KBM-7 (cell line): ENCODE data around the gene CHRNB4.
A peak's percentile ranks its signal among the peaks of the same experiment; 100 is the strongest.
"Not testable (repeated sequence)": the region's sequence is repeated elsewhere in the genome, so short reads cannot be mapped to it uniquely, and the experiment has no call there.

Experiments
- DNase-seq: peaks from one replicate; pipeline ENCODE4 v3.0.0-alpha.2; 2015
- in situ Hi-C: fragments of 300-500 bp; cut with MboI; formaldehyde crosslinking; loops from 2 replicates; pipeline ENCODE4 v1.14.3; 2020; ENCODE audit warnings: low sequenced_read_pairs, low pct_unique_long_range_greater_than_20kb, mixed read lengths

CHRNB4 gene

DNA sequence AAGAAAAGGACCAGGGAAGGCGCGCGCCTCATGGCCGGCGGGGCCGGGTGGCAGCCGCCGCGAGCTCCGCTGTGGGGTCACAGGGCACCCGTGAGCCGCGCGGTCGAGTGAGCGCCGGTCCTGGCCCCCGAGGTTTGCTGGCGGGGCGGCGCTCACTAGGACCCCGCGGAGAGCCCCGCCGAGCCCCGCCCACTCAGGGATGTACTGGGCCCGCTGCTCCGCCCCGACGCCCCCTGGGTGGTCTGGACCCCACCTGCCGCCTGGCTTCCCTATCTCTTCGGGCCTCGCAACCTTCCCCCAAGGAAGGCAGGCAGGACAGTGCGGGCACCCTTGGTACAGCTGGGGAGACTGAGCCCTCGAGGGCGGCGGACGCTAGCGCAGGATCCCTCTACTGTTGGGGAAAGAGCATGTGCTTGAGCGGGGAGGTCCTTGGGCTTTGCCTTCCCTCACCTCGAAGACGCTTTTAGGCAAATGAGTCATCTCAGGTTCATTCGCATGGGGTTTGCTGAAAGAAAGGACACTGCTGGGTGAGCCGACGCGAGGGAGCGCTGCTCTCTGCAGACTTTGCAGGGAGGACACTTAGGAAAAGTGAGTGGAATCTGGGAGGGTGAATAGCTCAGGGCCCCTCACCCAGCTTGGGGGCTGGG lies at the start of gene CHRNB4:
Gene CHRNB4, minus strand, starts transcription at position 109 of the 647 bp plus-strand sequence. Its CDS starts 77 bp downstream, at position 32.
- in situ Hi-C loops = no loop called here
- no peak for DNase-seq

DNA sequence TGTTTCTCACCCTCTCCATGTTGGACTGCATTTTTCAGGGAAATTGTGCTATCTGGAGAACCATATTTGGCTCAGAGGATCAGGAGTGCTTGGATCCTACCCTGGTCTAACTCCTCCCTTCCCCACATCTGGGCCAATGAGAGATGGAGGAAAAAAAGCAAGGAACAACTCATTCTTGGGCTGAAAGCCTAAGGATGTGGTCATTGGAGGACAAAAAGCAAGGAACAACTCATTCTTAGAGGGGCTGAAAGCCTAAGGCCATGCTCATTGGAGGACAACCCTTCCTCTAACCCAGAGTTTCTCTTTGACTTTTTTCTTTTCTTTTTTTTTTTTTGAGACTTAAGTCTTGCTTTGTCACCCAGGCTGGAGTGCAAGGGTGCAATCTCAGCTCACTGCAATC lies 48.6 kb upstream of the CHRNB4 start:
- no peak for DNase-seq
- in situ Hi-C loops = no loop called here

DNA sequence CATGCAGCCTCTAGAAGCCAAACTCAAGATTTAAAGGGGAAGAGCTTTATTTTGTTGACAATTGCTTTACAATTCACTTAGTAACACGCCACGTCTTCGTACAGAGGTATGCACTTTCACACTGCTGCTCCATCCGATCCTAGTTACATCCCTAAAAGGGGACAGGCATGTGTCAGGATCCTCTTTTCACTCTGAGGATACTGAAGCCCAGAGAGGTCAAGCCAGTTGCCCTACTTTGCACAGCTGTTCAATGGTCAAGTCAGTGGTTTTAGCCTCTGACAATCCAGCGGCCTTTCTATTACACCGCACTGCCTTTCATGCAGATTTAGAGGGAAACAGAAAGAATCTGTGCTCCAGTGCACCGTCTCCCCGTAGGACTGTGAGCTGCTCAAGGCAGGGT lies 44.9 kb upstream of the CHRNB4 start:
- no peak for DNase-seq
- in situ Hi-C loops = no loop called here

DNA sequence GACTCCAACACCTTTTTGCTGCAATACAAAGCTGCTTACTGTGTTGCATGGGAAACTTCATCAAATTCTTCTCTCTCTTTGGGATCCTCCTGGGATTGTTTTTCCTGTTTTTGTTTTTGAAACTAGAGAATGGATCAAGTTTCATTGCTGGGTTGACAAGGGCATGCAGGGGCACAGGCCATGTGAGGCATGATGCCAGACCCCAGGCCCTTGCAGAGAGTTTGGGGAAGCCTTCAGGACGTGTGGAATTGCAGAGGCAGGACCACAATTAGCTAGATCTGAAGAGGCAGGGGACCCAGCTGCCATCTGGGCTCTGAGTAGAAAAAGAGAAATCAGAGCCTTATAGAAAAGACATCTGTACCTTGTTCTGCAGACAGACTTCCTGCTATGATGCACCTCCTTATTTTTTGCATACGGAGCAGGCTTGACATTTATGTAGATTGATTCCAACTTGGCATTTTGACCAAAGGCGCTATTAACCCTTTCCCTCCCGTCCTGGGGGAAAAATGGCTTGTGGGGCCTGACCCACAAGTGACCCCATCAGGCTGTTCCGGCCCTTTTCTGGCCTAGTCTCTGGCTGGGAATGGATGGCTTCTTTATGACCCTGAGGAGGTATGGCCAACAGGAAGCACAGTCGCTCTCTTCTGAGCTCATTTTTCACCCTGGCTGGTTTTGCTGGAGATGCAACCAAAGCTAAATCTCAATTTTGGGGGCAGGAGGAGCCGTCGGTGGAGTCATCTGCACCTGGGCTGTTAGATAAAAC lies 44.3 kb upstream of the CHRNB4 start:
- no peak for DNase-seq
- in situ Hi-C loops = no loop called here

DNA sequence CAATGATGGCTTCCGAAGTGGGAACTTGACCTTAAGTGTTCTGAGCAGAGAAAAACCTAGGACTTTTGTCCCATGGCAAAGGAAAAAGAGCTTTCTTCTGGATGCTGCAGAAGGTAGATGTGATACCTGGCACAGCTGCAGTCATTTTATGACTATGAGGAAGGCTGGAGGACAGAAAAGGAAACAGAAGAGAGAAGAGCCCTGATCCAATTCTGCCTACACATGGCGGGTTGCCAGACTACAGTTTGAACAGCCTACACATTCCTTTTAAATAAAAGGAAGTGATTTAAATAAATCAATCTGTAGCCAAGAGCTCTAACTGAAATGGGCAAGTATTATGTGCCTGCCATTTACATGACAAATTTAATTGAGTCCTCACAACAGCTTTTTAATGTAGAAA lies 43.6 kb upstream of the CHRNB4 start:
- DNase-seq = peak; percentile 59
- in situ Hi-C loops = no loop called here

GRCh38 chr15:78683599-78683998 lies 42.6 kb upstream of the CHRNB4 start:
- DNase-seq, in situ Hi-C loops: not testable (repeated sequence)

DNA sequence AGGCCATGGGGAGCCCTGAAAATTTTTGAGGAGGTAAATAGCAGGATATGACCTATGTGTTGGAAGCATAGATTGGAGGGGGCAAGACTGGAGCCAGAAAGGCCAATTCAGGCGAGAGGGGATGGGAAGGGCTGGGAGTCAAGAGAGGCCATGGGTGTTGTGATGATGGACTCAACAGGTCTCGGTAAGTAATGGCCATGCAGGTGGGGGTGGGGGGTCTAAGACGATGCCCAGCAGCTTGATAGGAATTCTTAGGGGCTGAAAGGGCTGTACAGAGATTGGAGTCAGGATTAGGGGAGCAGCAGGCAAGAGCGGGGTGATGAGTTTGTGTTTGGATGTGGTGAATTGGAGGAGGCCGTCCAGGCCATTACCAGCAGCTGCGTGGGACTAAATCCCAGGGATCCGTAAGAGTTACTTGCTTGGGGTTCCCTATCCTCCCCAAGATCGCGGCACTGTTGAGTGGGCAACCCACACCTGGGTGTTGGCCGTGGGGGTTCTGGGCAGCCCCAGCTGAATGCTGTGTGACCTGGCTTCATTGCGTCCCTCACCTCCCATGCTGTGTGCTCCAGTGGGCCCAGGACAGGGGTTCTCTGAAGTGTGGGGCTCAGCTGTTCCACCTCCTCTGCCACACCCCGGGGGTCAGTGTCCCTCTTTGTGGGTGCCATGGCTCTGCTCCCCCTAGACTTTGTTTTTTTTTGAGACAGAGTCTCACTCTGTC lies 41.8 kb upstream of the CHRNB4 start:
- in situ Hi-C loops = no loop called here
- no peak for DNase-seq

- in situ Hi-C loops = no loop called here
- DNase-seq = peak; percentile 79
Observed at GRCh38 chr15:78682004-78682651, 41.1 kb upstream of the CHRNB4 start.

DNA sequence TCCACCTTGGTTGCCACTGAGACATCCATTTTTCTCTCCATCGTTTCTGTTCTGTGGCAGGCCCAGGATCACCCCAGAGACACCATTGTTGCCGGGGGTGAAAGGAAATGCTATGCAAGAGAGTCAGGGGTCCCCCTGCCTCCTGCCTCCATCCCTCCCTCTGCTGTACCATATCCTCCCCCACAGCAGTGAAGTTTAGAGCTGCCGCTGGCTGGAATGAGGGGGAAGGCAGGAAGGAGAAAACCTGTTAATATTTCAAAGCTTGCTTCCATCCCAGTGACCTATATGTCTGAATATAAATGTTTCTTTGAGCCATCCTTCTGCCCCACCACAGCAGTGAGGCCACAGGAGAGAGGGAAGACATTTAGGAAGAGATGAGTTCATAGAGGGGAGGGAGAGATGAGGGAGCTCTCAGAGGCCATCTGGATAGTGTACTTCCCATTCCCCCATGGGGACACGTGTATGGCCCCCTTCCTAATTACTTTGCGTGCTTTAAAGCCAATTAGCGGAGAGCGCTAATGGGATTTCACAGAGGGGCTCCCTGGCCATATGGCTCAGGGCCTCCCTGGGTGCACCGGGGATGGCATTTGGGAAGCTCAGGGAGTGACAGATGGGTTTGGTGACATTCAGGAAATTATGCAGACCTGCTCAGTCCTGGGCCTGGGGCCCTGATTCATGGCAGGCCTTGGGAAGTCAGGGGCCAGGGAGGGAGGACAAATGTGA lies 40.4 kb upstream of the CHRNB4 start:
- in situ Hi-C loops = no loop called here

GRCh38 chr15:78680431-78681075 lies 39.5 kb upstream of the CHRNB4 start:
- in situ Hi-C loops = no loop called here
- DNase-seq = peak; percentile 20

More for the DNA sequence above, 40.4 kb upstream of the CHRNB4 start:
- DNase-seq = no peak

DNA sequence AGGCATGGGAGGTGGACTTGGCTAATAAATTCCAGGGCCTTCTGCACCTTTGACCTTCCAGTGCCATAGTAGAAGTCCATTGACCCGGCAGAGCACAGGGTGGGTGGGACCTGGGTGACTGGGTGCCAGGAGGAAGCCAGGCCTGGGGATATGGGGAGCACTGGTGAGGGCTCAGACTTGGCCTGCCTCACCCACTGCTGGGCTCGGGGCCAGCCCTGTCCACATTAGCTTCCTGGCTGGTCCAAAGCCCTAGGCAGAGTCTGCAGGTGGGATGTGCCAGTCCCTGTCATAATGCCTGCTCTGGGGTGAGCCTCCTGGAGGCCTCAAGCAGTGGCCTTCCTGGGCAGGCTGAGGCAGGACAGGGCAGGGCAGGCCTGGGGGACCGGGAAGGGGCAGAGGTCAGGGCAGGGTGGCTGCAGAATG lies 38.1 kb upstream of the CHRNB4 start:
- in situ Hi-C loops = no loop called here
- no peak for DNase-seq

- DNase-seq = no peak
- in situ Hi-C loops = no loop called here
Observed at GRCh38 chr15:78676424-78677110, 35.6 kb upstream of the CHRNB4 start.

DNA sequence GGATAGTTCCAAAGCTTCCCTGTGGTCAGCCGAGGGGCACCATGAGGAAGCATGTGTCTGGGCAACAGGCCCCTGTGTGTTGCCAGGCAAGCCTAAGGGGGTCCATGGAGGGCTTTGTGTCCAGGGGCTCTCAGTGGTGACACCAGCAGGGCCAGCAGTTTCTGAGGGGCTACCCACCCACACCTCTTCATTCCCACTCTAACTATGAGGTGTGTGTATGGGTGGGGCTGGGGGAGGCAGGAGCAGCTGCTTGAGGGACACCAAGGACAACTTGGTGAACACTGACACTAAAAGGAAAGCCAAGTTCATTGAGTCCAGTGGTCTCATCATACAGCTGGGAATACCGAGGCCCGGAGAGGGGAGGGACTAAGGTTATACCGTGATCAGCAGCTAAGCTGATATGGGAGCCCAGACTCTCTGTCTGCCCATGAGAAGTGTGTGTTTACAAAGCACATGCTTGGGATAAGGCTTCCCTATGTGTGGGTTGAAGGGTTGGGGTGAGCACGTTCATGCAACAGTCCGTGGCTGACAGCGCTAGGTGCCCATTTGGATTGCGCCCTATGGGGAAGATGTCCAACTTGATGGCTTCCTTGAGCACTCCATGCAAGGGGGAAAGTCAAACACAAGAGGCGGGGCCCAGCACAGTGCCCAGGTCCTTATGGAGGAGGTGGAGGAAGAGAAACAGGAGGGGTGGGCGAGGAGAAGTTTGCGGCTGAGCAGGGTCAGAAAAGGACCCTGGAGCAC lies 34.8 kb upstream of the CHRNB4 start:
- in situ Hi-C loops = no loop called here

DNA sequence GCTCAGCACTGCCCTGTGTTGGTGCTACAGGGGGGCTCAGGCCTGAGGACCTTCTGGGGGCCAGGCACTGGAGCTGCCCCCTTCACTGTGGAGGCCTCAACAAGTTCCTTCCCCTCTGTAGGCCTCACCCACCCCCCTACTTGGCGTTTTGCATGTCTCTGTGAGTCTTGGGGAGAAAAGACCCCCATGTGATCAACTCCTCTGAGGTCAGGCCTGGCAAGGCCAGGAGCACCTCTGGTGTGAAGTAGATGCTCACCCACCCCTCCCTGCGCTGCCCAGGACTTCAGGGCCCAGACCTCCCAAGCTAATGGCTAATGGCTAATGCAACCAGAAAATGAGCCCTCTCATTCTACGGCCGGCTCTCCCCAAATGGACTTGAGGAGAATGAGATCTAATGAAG lies 34.2 kb upstream of the CHRNB4 start:
- in situ Hi-C loops = no loop called here
- DNase-seq = no peak

More for the DNA sequence above, 34.8 kb upstream of the CHRNB4 start:
- no peak for DNase-seq

DNA sequence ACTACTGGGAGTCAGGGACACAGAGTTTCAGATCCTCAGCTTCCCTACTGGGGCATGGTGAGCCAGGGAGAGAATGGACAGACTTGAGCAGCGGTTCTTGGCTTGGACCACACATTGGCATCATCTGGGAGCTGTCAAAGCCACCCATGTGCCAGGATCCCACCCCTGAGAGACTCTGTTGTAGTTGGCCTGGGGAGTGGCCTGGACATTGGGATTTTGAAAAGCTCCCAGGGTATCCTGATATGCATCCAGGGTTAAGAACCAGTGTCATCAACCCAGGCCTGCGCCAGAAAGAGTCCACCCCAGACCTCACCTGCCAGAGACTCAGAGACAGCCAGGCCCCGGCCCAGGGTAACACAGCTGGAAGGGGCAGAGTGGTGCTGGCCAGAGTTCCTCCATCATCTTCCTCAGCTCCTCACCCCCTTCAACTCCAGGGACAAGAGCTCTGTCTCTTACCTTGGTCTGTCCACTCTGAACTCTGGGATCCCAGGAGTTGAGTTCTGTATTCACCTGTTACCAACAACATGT lies 33.0 kb upstream of the CHRNB4 start:
- DNase-seq = no peak

DNA sequence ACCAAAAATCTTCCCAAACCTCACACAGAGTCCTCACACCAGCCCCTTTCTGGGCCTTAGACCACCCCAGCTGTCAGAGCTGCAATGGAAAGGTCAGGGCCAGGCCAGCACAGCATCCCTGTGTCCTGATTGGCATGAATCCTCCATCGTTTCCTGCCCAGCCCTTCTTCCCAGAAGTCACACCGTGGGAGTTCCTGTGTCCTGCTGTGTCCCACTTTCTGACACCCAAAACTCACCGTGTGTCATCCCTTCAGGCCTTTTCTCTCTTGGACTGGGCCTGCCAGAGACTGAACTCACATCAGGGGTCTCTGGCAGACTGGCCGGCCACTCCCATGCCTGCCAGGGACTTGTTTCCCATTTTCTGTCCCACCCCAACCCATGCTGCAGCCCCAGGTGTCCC lies 32.5 kb upstream of the CHRNB4 start:
- in situ Hi-C loops = no loop called here
- no peak for DNase-seq

More for the DNA sequence above, 33.0 kb upstream of the CHRNB4 start:
- in situ Hi-C loops = no loop called here
